GM12875 (cell line): ENCODE measurements around the gene CDH4.
"Not testable (repeated sequence)": the region's sequence is repeated elsewhere in the genome, so short reads cannot be mapped to it uniquely, and the experiment has no call there.

Experiments used
- H3K4me3 ChIP-seq: one replicate; pipeline ENCODE4 v1.5.1; 2011; ENCODE audit warnings: low read depth, low read length, control low read depth
- CTCF ChIP-seq: IDR thresholded peaks from 2 replicates; pipeline ENCODE4 v1.5.1; 2011; ENCODE audit warnings: low read depth, mild to moderate bottlenecking, control low read depth, inconsistent platforms, low read length, moderate library complexity, borderline replicate concordance; ENCODE audit not compliant: insufficient read depth

The CDH4 gene

GRCh38 chr20:61268024-61268423, 16.0 kb downstream of the CDH4 start:
- no peak for TF ChIP-seq CTCF
- H3K4me3 ChIP-seq: no peak overlapping the region

GRCh38 chr20:61271312-61272231, 19.5 kb downstream of the CDH4 start:
- no peak for TF ChIP-seq CTCF
- H3K4me3 ChIP-seq: no peak overlapping the region

- H3K4me3 ChIP-seq: not testable (repeated sequence)
These were observed 21.0 kb downstream of the CDH4 start for GRCh38 chr20:61273024-61273423.

- H3K4me3 ChIP-seq: not testable (repeated sequence)
These were observed 21.6 kb downstream of the CDH4 start for GRCh38 chr20:61273666-61274065.

- TF ChIP-seq CTCF: no peak
- H3K4me3 ChIP-seq: no peak overlapping the region
These were observed 22.3 kb downstream of the CDH4 start for GRCh38 chr20:61274326-61274725.

GRCh38 chr20:61278296-61278695, 26.2 kb downstream of the CDH4 start:
- no peak overlapping the region for H3K4me3 ChIP-seq

GRCh38 chr20:61279621-61280150, 27.6 kb downstream of the CDH4 start:
- H3K4me3 ChIP-seq: no peak overlapping the region
- TF ChIP-seq CTCF: no peak

More at GRCh38 chr20:61278296-61278695, 26.2 kb downstream of the CDH4 start:
- no peak for TF ChIP-seq CTCF

- TF ChIP-seq CTCF: no peak
- H3K4me3 ChIP-seq: no peak overlapping the region
These were observed 28.3 kb downstream of the CDH4 start for GRCh38 chr20:61280217-61280980.
